Stomach (tissue), 9 donors: ENCODE results near the gene NRIP1. TPM values are rescaled to one million over a fixed set of nuclear protein-coding genes. Genes with fewer than 3 reads are reported as not detected.

ENCODE experiments used
- DNase-seq, 2 donors: peaks; one replicate each; pipeline versions ENCODE4 v3.0.0 to v3.0.0-alpha.2; 2013 to 2019
- H3K27ac ChIP-seq, 5 donors: fragments of 200-600 bp in 4 of 5; sonication (generic) in 4 of 5; one replicate each; pipeline ENCODE4 v1.5.1; 2013 to 2019; ENCODE audit warnings: mild to moderate bottlenecking in 1 of 5, moderate library complexity in 1 of 5
- H3K27me3 ChIP-seq, 3 donors: fragments of 200-600 bp; sonication (generic); one replicate each; pipeline ENCODE4 v1.5.1; 2017 to 2019; ENCODE audit warnings: mixed run types in 1 of 3
- H3K36me3 ChIP-seq, 4 donors: fragments of 200-600 bp; sonication (generic); 1 replicate in 3 of 4; 2 replicates in 1 of 4; pipeline ENCODE4 v1.5.1; 2016 to 2019
- H3K4me1 ChIP-seq, 4 donors: fragments of 200-600 bp; sonication (generic); one replicate each; pipeline ENCODE4 v1.5.1; 2016 to 2019
- H3K4me3 ChIP-seq, 4 donors: fragments of 200-600 bp; sonication (generic) in 3 of 4; one replicate each; pipeline ENCODE4 v1.5.1; 2016 to 2019; ENCODE audit warnings: mild to moderate bottlenecking in 1 of 4
- H3K9me3 ChIP-seq, 4 donors: fragments of 200-600 bp; sonication (generic); one replicate each; pipeline ENCODE4 v1.5.1; 2016 to 2019
- CTCF ChIP-seq, 7 experiments: fragments of 450-650 bp in 4 of 7; fragments of 200-600 bp in 3 of 7; sonication (generic) in 3 of 7; IDR thresholded peaks; one replicate each; pipeline ENCODE4 v1.5.1; 2016 to 2019; ENCODE audit warnings: antibody characterized with exemption in 7 of 7, control low read depth in 2 of 7, mild to moderate bottlenecking in 1 of 7
- EP300 ChIP-seq: sonication (generic); formaldehyde crosslinking; IDR thresholded peaks from one replicate; pipeline ENCODE4 v1.6.1; 2017; ENCODE audit warnings: antibody characterized with exemption
- POLR2A ChIP-seq, 4 donors: fragments of 450-650 bp; IDR thresholded peaks; one replicate each; pipeline ENCODE4 v1.6.1; 2016; ENCODE audit warnings: antibody characterized with exemption in 4 of 4, control low read depth in 2 of 4, mild to moderate bottlenecking in 1 of 4, moderate library complexity in 1 of 4
- POLR2AphosphoS5 ChIP-seq, 3 donors: sonication (generic); formaldehyde crosslinking; IDR thresholded peaks; one replicate each; pipeline ENCODE4 v1.6.1; 2016; ENCODE audit warnings: antibody characterized with exemption in 3 of 3
- WGBS, 5 donors: extraction: QIAGEN DNeasy Blood & Tissue Kit in 3 of 5; methylation state at CpG; one replicate each; pipeline versions ENCODE4 v1.1.5 to v1.1.7; 2013 to 2018; 5-methylcytosine and 5-hydroxymethylcytosine counted together
- intact Hi-C: fragments of 100-400 bp; cut with DNase I; formaldehyde crosslinking; loops from one replicate; pipeline ENCODE4 v1.15.1; 2023; ENCODE audit warnings: low total_unique reads
- polyA plus RNA-seq, 3 donors: library from polyadenylated mRNA; stranded (reverse); fragments of 200-250 nt; gene quantifications; one replicate each; pipeline ENCODE4 v1.2.3, GENCODE V29; 2013
- total RNA-seq, 5 donors: library from RNA; depleted of rRNA; stranded (reverse); fragments of >200 nt; gene quantifications; one replicate each; pipeline versions ENCODE4 v1.1.0 to v1.2.3, GENCODE V29; 2014 to 2016
- donor health status: healthy with polysubstance abuse.
- donor health status: Bipolar disorder and iron deficiency.
- donor health status: healthy.

NRIP1 gene
- total and polyA plus RNA-seq, 8 donors = 3.7 to 60.4 (median 17.4) TPM

- no peaks in the 10 kb centered on the region for H3K9me3 ChIP-seq
- H3K4me3 ChIP-seq = no peak overlapping the region
- DNase-seq = no peak
- no peak overlapping the region for H3K27ac ChIP-seq
- H3K36me3 ChIP-seq = no peaks in the 10 kb centered on the region
- intact Hi-C loops = no loop called here
- peaks cover 0 to 21% (median 5%) of the 10 kb centered on the region in 4 donors for H3K4me1 ChIP-seq
- no peaks in the 10 kb centered on the region for H3K27me3 ChIP-seq
- TF ChIP-seq EP300 (no peak), POLR2A (IDR thresholded peaks at IDR 0.05) (no peak), CTCF (IDR thresholded peaks at IDR 0.05) (no peak), POLR2AphosphoS5 (IDR thresholded peaks at IDR 0.05) (no peak)
- 83 to 87% (median 85%) methylated on average over 5 of the region's 5 CpGs for WGBS, 5 donors
These were observed 37.7 kb downstream of the NRIP1 start for GRCh38 chr21:15027056-15027455.

- DNase-seq = no peak
- TF ChIP-seq CTCF (IDR thresholded peaks at IDR 0.05) (no peak), POLR2AphosphoS5 (IDR thresholded peaks at IDR 0.05) (no peak), POLR2A (IDR thresholded peaks at IDR 0.05) (no peak), EP300 (no peak)
- Histone ChIP-seq H3K36me3 (no peaks in the 10 kb centered on the region), H3K27ac (no peak overlapping the region), H3K27me3 (no peaks in the 10 kb centered on the region), H3K4me3 (no peak overlapping the region), H3K9me3 (no peaks in the 10 kb centered on the region), H3K4me1 (peaks cover 0 to 21% (median 5%) of the 10 kb centered on the region in 4 donors)
- 79 to 88% (median 82%) methylated on average over 2 of the region's 2 CpGs for WGBS, 5 donors
- intact Hi-C loops = no loop called here
These were observed 38.4 kb downstream of the NRIP1 start for GRCh38 chr21:15026370-15026769.

- Histone ChIP-seq H3K27ac (no peak overlapping the region), H3K4me1 (peaks cover 0 to 21% (median 5%) of the 10 kb centered on the region in 4 donors), H3K27me3 (no peaks in the 10 kb centered on the region), H3K9me3 (no peaks in the 10 kb centered on the region), H3K4me3 (no peak overlapping the region), H3K36me3 (no peaks in the 10 kb centered on the region)
- TF ChIP-seq EP300 (no peak), POLR2AphosphoS5 (IDR thresholded peaks at IDR 0.05) (no peak), CTCF (IDR thresholded peaks at IDR 0.05) (no peak), POLR2A (IDR thresholded peaks at IDR 0.05) (no peak)
- DNase-seq = no peak
- intact Hi-C loops = no loop called here
- WGBS, 5 donors = 63 to 83% (median 70%) methylated on average over 5 of the region's 5 CpGs
These were observed 41.0 kb downstream of the NRIP1 start for GRCh38 chr21:15023776-15024175.

GRCh38 chr21:15022608-15023261, 42.1 kb downstream of the NRIP1 start:
- DNase-seq = no peak
- 83 to 92% (median 88%) methylated on average over 6 of the region's 6 CpGs for whole genome bisulfite sequencing, 5 donors

More at GRCh38 chr21:15022608-15023261, 42.1 kb downstream of the NRIP1 start:
- TF ChIP-seq EP300 (no peak), POLR2A (IDR thresholded peaks at IDR 0.05) (no peak), CTCF (IDR thresholded peaks at IDR 0.05) (no peak), POLR2AphosphoS5 (IDR thresholded peaks at IDR 0.05) (no peak)
- no peaks in the 10 kb centered on the region for H3K27me3 ChIP-seq
- no peaks in the 10 kb centered on the region for H3K9me3 ChIP-seq
- no peaks in the 10 kb centered on the region for H3K36me3 ChIP-seq
- intact Hi-C loops = no loop called here
- H3K27ac ChIP-seq = no peak overlapping the region
- H3K4me3 ChIP-seq = no peak overlapping the region
- H3K4me1 ChIP-seq = peaks cover 0 to 25% (median 6%) of the 10 kb centered on the region in 4 donors
